Stomach smooth muscle (tissue), 2 donors: ENCODE data around the gene ANKRD34A.
A peak's percentile ranks its signal among the peaks of the same experiment; 100 is the strongest.

ENCODE experiments used
- H3K27ac ChIP-seq: one replicate; pipeline ENCODE4 v1.7.0; 2013; ENCODE audit warnings: mild to moderate bottlenecking, low read length, inconsistent platforms
- H3K27me3 ChIP-seq, 2 donors: one replicate each; pipeline ENCODE4 v1.7.0; 2013; ENCODE audit warnings: low read length in 2 of 2; ENCODE audit not compliant: insufficient read depth in 2 of 2, control insufficient read depth in 1 of 2
- H3K36me3 ChIP-seq, 2 donors: one replicate each; pipeline ENCODE4 v1.7.0; 2013; ENCODE audit warnings: low read length in 2 of 2; ENCODE audit not compliant: control insufficient read depth in 2 of 2, insufficient read depth in 2 of 2
- H3K4me1 ChIP-seq: one replicate; pipeline ENCODE4 v1.7.0; 2013; ENCODE audit warnings: low read length; ENCODE audit not compliant: control insufficient read depth, insufficient read depth
- H3K4me3 ChIP-seq, 2 donors: one replicate each; pipeline ENCODE4 v1.7.0; 2013; ENCODE audit warnings: low read length in 2 of 2
- H3K9ac ChIP-seq, 2 donors: one replicate each; pipeline ENCODE4 v1.7.0; 2013; ENCODE audit warnings: low read length in 2 of 2, mild to moderate bottlenecking in 1 of 2
- H3K9me3 ChIP-seq, 2 donors: one replicate each; pipeline ENCODE4 v1.7.0; 2013; ENCODE audit warnings: low read length in 2 of 2; ENCODE audit not compliant: control insufficient read depth in 2 of 2
- donor health status: healthy.
- donor health status: Pancreatic carcinoma.

ANKRD34A gene

DNA sequence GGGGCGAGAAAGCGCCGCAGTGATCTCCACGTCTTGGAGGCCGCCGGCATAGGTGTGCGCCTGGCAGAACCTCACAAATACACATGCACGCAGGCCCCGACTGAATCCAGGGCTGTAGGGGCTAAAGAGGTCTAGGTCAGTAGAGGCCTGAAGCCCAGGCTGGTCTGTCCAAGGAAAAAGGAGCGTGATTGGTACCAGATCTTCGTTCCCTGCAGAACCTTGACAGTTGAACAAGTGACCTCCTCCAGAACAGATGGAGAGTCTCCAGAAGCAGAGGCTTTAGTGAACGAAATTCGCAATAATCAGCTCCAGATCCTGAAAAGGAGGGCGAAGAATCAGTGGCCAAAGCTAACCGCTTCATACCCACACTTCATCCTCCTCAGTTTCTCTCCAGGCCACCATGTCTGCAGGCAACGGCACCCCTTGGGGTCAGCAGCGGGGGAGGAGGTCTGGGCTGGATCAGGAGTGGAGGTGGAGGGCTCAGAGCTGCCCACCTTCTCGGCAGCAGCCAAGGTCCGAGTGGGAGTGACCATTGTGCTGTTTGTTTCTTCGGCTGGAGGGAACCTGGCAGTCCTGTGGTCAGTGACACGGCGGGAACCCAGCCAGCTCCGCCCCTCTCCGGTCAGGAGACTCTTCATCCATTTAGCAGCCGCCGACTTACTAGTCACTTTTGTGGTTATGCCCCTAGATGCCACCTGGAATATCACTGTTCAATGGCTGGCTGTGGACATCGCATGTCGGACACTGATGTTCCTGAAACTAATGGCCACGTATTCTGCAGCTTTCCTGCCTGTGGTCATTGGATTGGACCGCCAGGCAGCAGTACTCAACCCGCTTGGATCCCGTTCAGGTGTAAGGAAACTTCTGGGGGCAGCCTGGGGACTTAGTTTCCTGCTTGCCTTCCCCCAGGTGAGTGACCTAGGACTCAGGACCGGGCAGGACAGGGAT is 45.1 kb downstream of the ANKRD34A start:
- H3K4me1 ChIP-seq, result peaks cover 28% of the 10 kb centered on the region
- peaks cover 9 to 12% of the 10 kb centered on the region in 2 donors for H3K36me3 ChIP-seq
- H3K27ac ChIP-seq, result peak overlapping the region; percentile 84
- no peaks in the 10 kb centered on the region for H3K27me3 ChIP-seq
- no peaks in the 10 kb centered on the region for H3K9me3 ChIP-seq
- peak overlapping the region; percentile 90 to 97 for H3K9ac ChIP-seq
- peak overlapping the region; percentile 98 to 99 for H3K4me3 ChIP-seq

DNA sequence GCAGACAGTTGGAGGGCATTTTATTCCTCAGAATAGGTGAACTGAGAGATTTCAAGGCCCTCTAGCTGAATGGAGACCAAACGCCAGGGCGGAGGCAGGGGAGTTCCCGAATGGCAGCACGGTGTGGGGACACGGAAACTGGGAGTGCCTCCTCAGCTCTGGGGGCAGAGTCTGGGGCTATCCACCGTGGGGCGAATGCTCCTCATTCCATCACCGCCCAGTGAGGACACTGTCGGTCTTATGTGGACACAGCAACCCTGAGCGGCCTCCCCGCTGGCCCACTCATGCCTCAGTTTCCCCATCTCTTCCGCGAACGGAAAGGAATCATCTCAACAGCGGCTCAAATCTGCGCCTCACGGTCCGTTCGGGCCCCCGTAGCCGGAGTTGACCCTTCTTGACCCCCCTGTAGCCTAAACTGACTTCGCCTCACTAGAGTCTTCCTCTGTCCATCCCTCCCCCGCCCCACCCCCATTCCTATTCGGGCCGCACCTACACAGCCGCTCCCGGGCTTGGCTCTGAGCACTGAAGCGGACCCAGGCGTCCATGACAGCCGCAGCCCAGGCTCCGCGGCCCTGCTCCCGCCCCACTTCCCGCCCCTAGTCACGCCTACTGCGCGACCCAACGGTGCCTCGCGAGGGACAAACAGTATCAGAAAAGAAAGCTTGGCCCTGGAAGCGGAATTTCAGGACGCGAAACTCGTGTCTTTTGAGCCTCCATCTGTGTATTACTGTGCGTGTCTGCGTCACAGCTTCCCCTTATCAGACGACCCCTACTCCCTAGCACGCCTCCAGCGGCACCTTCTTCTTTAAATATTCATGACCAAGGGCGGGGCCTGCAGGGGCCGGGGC is 46.0 kb downstream of the ANKRD34A start, which contains the start of gene PEX11B:
PEX11B (minus strand) TSS at position 574 of the 848 bp plus-strand sequence; CDS start at position 545, 29 bp downstream.
- peak within 1 kb of the TSS; percentile 98 to 99 for H3K4me3 ChIP-seq
- H3K4me1 ChIP-seq, result peaks cover 28% of the 10 kb centered on the region
- no peaks in the 10 kb centered on the region for H3K9me3 ChIP-seq
- H3K27me3 ChIP-seq, result no peaks in the 10 kb centered on the region
- H3K27ac ChIP-seq, result peak within 1 kb of the TSS; percentile 84
- peaks cover 7 to 16% of the 10 kb centered on the region in 2 donors for H3K36me3 ChIP-seq
- H3K9ac ChIP-seq, result peak within 1 kb of the TSS; percentile 90 to 97

DNA sequence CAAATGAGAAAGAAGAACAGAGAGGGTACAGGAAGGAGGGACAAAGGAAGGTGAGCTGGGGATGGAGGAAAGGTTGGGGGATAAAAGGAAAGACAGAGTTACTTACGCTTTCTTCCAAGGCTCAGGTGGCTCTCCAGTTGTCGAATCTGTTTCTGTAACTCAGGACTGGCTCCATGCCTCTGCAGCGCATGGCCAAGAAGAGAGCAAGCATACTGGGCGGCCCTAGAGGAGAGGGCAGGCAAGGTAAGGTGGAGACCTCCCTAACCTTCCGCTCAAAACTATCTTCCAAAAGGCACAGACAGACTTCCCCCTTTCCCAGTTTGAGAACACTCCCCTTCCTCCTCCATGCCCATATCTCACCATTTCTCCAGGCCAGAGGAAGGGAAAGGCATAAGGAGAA is 46.8 kb downstream of the ANKRD34A start:
- Histone ChIP-seq H3K36me3 (peaks cover 7 to 16% of the 10 kb centered on the region in 2 donors), H3K4me1 (peaks cover 28% of the 10 kb centered on the region), H3K4me3 (peak overlapping the region; percentile 98 to 99), H3K9ac (peak overlapping the region; percentile 90 to 97), H3K9me3 (no peaks in the 10 kb centered on the region), H3K27me3 (no peaks in the 10 kb centered on the region), H3K27ac (peak overlapping the region; percentile 84)

DNA sequence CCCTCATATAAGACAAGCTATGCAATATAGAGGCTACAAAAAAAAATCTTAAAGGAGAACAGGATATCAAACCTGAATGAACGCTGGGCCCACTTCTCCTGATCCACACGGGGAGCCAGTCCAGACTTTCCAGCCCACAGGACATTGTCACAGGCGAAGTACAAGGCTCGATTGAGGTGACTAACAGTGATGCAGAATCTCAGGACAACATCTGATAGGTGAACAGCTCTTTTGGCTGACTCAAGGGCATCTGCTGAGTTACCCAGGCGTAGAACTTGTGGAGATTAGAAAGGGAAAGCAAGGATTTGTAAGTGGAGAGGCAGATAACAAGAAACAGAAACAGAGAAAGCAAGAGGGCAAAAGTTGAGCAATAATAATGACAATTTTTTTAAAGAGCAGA is 47.6 kb downstream of the ANKRD34A start:
- Histone ChIP-seq H3K36me3 (peaks cover 14 to 21% of the 10 kb centered on the region in 2 donors), H3K4me1 (peaks cover 28% of the 10 kb centered on the region), H3K9me3 (no peaks in the 10 kb centered on the region), H3K4me3 (peak overlapping the region in 1 of 2 donors; percentile 9), H3K27ac (no peak overlapping the region), H3K27me3 (no peaks in the 10 kb centered on the region), H3K9ac (no peak overlapping the region)

DNA sequence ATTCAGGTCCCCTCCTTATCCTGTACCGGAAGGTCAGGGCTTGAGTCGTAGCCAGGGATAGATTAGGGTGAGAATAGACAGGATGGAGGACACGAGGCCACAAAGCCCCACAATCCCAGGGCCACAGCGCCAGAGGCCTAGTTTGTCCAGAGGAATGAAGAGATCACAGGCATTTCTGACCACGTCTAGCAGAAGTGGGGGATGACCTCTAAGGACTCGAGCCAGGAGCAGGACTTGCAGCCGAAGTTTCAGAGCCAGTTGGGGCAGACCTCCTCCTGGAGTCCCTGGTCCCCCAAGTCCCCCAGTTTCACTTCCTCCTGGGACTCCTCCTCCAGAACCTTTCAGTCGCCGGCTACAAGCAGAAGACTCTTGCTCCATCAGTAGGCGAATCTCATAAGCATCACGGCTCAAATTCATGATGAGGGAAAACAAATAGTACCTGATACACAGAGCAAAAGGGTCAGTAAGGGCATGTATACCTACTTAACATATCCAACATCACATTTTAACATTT is 52.2 kb downstream of the ANKRD34A start:
- peaks cover 20 to 27% of the 10 kb centered on the region in 2 donors for H3K36me3 ChIP-seq
- no peaks in the 10 kb centered on the region for H3K27me3 ChIP-seq
- no peaks in the 10 kb centered on the region for H3K9me3 ChIP-seq
- H3K4me3 ChIP-seq, result no peak overlapping the region
- H3K27ac ChIP-seq, result no peak overlapping the region
- H3K4me1 ChIP-seq, result peaks cover 8% of the 10 kb centered on the region
- H3K9ac ChIP-seq, result no peak overlapping the region
